ENCODE measurements around the gene NBEA.

DNA sequence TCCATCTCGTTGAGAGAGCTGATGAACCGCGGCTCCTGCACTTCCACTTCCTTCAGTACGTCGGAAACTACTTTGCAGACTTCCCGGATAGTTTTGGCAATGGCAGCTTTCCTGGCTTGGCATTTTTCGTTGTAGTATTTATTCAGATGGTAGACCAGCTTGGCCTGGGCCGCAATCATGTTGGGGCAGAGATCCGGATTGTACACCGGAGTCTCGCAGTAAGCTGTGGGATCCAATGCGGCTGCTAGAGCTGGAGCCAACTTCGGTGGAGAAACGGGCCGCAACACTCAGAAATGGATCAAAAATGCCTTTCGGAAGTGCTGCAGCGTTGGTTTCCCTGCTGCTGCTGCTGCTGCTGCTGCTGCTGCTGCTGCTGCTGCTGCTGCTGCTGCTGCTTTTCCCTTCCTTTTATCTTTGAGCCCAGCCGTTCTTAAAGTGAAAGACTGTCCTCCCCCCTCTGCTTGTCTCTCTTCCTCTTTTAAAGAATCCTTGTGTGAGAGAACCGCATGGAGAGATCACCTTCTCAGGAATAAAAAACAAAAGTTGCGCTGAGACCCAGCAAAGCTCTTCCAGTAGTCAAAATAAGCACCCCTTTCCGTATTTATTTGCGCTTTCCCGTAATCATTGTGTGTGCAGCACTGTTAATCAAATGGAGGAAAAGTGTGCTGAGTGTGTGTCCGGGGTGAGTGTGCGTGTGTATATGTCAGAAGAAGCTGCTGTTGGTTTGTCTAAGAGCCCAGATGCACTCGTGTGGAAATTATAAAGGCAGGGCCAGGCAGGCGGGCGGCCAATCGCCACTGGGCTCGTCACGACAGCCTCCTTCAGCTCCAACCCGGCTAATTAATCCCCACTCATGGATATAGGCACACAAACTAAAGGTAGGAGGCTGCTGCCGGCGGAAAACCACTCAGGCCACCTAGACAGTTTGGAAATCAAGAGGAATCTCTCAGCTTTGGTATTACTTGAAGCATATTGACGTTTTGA, 534.2 kb downstream of the NBEA start, which contains the start of gene MAB21L1:
- TF ChIP-seq EZH2 (IDR thresholded peaks at IDR 0.05; ENCODE audit: low read depth, unreplicated experiment): peak; percentile 77
- no peak for TF ChIP-seq CREB1 (CRISPR knock-in tag; IDR thresholded peaks at IDR 0.05; ENCODE audit: low read depth)
- no peak for TF ChIP-seq CTCF (conservative IDR thresholded peaks at IDR 0.05; ENCODE audit: low read depth in 2 of 2)
- TF ChIP-seq EZH2phosphoT487 (IDR thresholded peaks at IDR 0.05; ENCODE audit: unreplicated experiment): peak; percentile 63
- no peak for TF ChIP-seq ZNF331 (CRISPR knock-in tag; IDR thresholded peaks at IDR 0.05; ENCODE audit: low read depth)
- no peak for TF ChIP-seq ETS1 (IDR thresholded peaks at IDR 0.05)
- TF ChIP-seq JUNB (IDR thresholded peaks at IDR 0.05; ENCODE audit: unreplicated experiment): no peak

Data from GM23338 (cell line).